IMR-90 (cell line): Measurements from ENCODE around the gene NET1.

Source experiments
- BHLHE40 ChIP-seq: fragments of 150-350 bp; IDR thresholded peaks from 2 replicates; pipeline ENCODE4 v1.6.1; 2016; ENCODE audit warnings: mild to moderate bottlenecking, low read depth, low read length
- CEBPB ChIP-seq: IDR thresholded peaks from 2 replicates; pipeline ENCODE4 v1.6.1; 2012; ENCODE audit warnings: low read depth, low read length, improper control_type of control experiment
- CTCF ChIP-seq: conservative IDR thresholded peaks from 2 replicates; pipeline ENCODE4 v1.5.1; 2012; ENCODE audit warnings: mild to moderate bottlenecking, low read depth, low read length, improper control_type of control experiment
- FOS ChIP-seq: fragments of 150-350 bp; IDR thresholded peaks from 2 replicates; pipeline ENCODE4 v1.6.1; 2016; ENCODE audit warnings: low read depth, low read length
- MXI1 ChIP-seq: IDR thresholded peaks from 2 replicates; pipeline ENCODE4 v1.6.1; 2012; ENCODE audit warnings: low read depth, mild to moderate bottlenecking, low read length, moderate library complexity, borderline replicate concordance
- POLR2A ChIP-seq: IDR thresholded peaks from 2 replicates; pipeline ENCODE4 v1.6.1; 2012; ENCODE audit warnings: mild to moderate bottlenecking, low read depth, low read length
- SMC3 ChIP-seq: fragments of 150-350 bp; IDR thresholded peaks from 2 replicates; pipeline ENCODE4 v1.6.1; 2016; ENCODE audit warnings: low read depth, mild to moderate bottlenecking, antibody characterized with exemption, low read length, moderate library complexity

- TF ChIP-seq CTCF: no peak
- no peak for TF ChIP-seq MXI1
- no peak for TF ChIP-seq FOS
- no peak for TF ChIP-seq BHLHE40
- TF ChIP-seq SMC3: no peak
- no peak for TF ChIP-seq POLR2A
- TF ChIP-seq CEBPB: no peak
Measured at GRCh38 chr10:5370493-5371352, 41.6 kb upstream of the NET1 start.
